Erythroblast (primary cell): Measurements from ENCODE around the gene ZNF496.

Experiments
- GATA1 ChIP-seq: IDR thresholded peaks from 2 replicates; pipeline ENCODE4 v1.6.1; 2011; ENCODE audit warnings: low read depth, mild to moderate bottlenecking, control low read depth, low read length, moderate library complexity
- POLR2A ChIP-seq: IDR thresholded peaks from 2 replicates; pipeline ENCODE4 v1.6.1; 2011; ENCODE audit warnings: mild to moderate bottlenecking, low read length

- TF ChIP-seq POLR2A = no peak
- no peak for TF ChIP-seq GATA1
These were observed 84.1 kb downstream of the ZNF496 start for GRCh38 chr1:247247568-247247967.
